Endothelial cell of umbilical vein (primary cell): Measurements from ENCODE around the gene TMC2. TPM values are rescaled to one million over a fixed set of nuclear protein-coding genes. Genes with fewer than 3 reads are reported as not detected.
"Not testable (repeated sequence)": the region's sequence is repeated elsewhere in the genome, so short reads cannot be mapped to it uniquely, and the experiment has no call there.

Experiments used
- Bru-seq: library from RNA; stranded (reverse); fragments of 400-500 nt; gene quantifications from one replicate; lab custom pipeline; 2021; lab: Mats Ljungman, UMichigan
- BruChase-seq, 2 experiments: library from RNA; stranded (reverse); fragments of 400-500 nt; gene quantifications; one replicate each; lab custom pipeline; 2021; lab: Mats Ljungman, UMichigan
- BruUV-seq: library from RNA; stranded (reverse); fragments of 400-500 nt; replicated peaks from 2 replicates; lab custom pipeline; 2021; lab: Mats Ljungman, UMichigan
- CTCF ChIA-PET: fragments of 300-600, 350-600 bp; sonication (Branson Sonifier 250); formaldehyde crosslinking; loops from one replicate; lab custom pipeline; 2021; ENCODE audit warnings: antibody characterized with exemption, inconsistent platforms; lab: Charles Lee
- POLR2A ChIA-PET: fragments of 300-600, 350-600 bp; sonication (Branson Sonifier 250); formaldehyde crosslinking; loops from one replicate; lab custom pipeline; 2021; ENCODE audit warnings: antibody characterized with exemption, inconsistent platforms; lab: Charles Lee
- DNase-seq: peaks from one replicate; pipeline ENCODE4 v3.0.0-alpha.2; 2011; ENCODE audit warnings: low read depth, low spot score
- FAIRE-seq: peaks from 2 replicates; lab custom pipeline; 2011; peaks lifted over from hg19 to GRCh38; lab: Jason Lieb, UNC
- H2AFZ ChIP-seq: 2 replicates; pipeline ENCODE4 v1.6.0; 2012; ENCODE audit warnings: low read depth, low read length, control low read depth, inconsistent platforms
- H3K27ac ChIP-seq: 2 replicates; pipeline ENCODE4 v1.5.1; 2011; ENCODE audit warnings: low read depth, mild to moderate bottlenecking, control low read depth, low read length, moderate library complexity; ENCODE audit not compliant: insufficient read depth
- H3K27me3 ChIP-seq, 2 experiments: 2 replicates each; pipeline versions ENCODE4 v1.6.0 to v1.6.1; 2011; ENCODE audit warnings: low read length in 2 of 2, mixed read lengths in 1 of 2; ENCODE audit not compliant: control insufficient read depth in 2 of 2, insufficient read depth in 2 of 2
- H3K36me3 ChIP-seq, 2 experiments: 2 replicates in 1 of 2; 3 replicates in 1 of 2; pipeline ENCODE4 v1.5.1; 2011; ENCODE audit warnings: low read length in 2 of 2, mild to moderate bottlenecking in 1 of 2, moderate library complexity in 1 of 2; ENCODE audit not compliant: control insufficient read depth in 2 of 2, insufficient read depth in 2 of 2; ENCODE audit errors: extremely low read depth in 1 of 2
- H3K4me1 ChIP-seq: 3 replicates; pipeline ENCODE4 v1.5.1; 2011; ENCODE audit warnings: mild to moderate bottlenecking, low read length; ENCODE audit not compliant: control insufficient read depth, insufficient read depth; ENCODE audit errors: extremely low read depth
- H3K4me2 ChIP-seq: 2 replicates; pipeline ENCODE4 v1.6.1; 2011; ENCODE audit warnings: low read length, control low read depth, mixed read lengths; ENCODE audit not compliant: insufficient read depth
- H3K4me3 ChIP-seq, 3 experiments: fragments of 200-600 bp in 1 of 3; sonication (generic), shearing (Covaris generic) in 1 of 3; replicated peaks in 1 of 3; 2 replicates each; pipeline ENCODE4 v1.5.1; 2011 to 2016; ENCODE audit warnings: control low read depth in 3 of 3, low read length in 3 of 3, mild to moderate bottlenecking in 2 of 3, inconsistent platforms in 1 of 3, low read depth in 1 of 3, moderate library complexity in 1 of 3; ENCODE audit not compliant: insufficient read depth in 1 of 3
- H3K79me2 ChIP-seq: 2 replicates; pipeline ENCODE4 v1.6.0; 2012; ENCODE audit warnings: low read length, inconsistent platforms; ENCODE audit not compliant: control insufficient read depth, insufficient read depth
- H3K9ac ChIP-seq: replicated peaks from 2 replicates; pipeline ENCODE3; 2011; ENCODE audit warnings: low read length, control low read depth; ENCODE audit not compliant: insufficient read depth; ENCODE audit errors: extremely low read depth
- H3K9me1 ChIP-seq: replicated peaks from 3 replicates; pipeline ENCODE4 v1.6.0; 2011; ENCODE audit warnings: mild to moderate bottlenecking, low read length; ENCODE audit not compliant: control insufficient read depth, insufficient read depth; ENCODE audit errors: extremely low read depth
- H3K9me3 ChIP-seq: replicated peaks from 2 replicates; pipeline ENCODE4 v1.5.1; 2012; ENCODE audit warnings: low read length, inconsistent platforms; ENCODE audit not compliant: control insufficient read depth, insufficient read depth
- H4K20me1 ChIP-seq: replicated peaks from 2 replicates; pipeline ENCODE3; 2011; ENCODE audit warnings: mild to moderate bottlenecking, low read length; ENCODE audit not compliant: control insufficient read depth, insufficient read depth; ENCODE audit errors: extremely low read depth
- CTCF ChIP-seq, 2 donors: IDR thresholded peaks; 1 replicate in 1 of 2; 2 replicates in 1 of 2; pipeline ENCODE4 v1.5.1; 2011; ENCODE audit warnings: low read length in 2 of 2, mild to moderate bottlenecking in 2 of 2, moderate library complexity in 2 of 2, control low read depth in 1 of 2, inconsistent platforms in 1 of 2, low read depth in 1 of 2; ENCODE audit not compliant: insufficient read depth in 1 of 2; ENCODE audit errors: extremely low read depth in 1 of 2
- EZH2 ChIP-seq: IDR thresholded peaks from 2 replicates; pipeline ENCODE4 v1.6.1; 2012; ENCODE audit warnings: borderline replicate concordance, low read depth, mild to moderate bottlenecking, moderate library complexity, low read length, inconsistent platforms; ENCODE audit not compliant: severe bottlenecking
- FOS ChIP-seq: IDR thresholded peaks from 2 replicates; pipeline ENCODE4 v1.6.1; 2011; ENCODE audit warnings: mild to moderate bottlenecking, low read length, moderate library complexity, borderline replicate concordance; ENCODE audit not compliant: insufficient read depth
- GATA2 ChIP-seq: IDR thresholded peaks from 2 replicates; pipeline ENCODE4 v1.7.0; 2011; ENCODE audit warnings: low read depth, mild to moderate bottlenecking, moderate library complexity, mixed read lengths, low read length; ENCODE audit not compliant: insufficient read length, insufficient read depth
- JUN ChIP-seq: IDR thresholded peaks from 2 replicates; pipeline ENCODE4 v1.6.1; 2011; ENCODE audit warnings: borderline replicate concordance, low read depth; ENCODE audit not compliant: insufficient read length, insufficient read depth
- MAX ChIP-seq: IDR thresholded peaks from 2 replicates; pipeline ENCODE4 v1.6.1; 2011; ENCODE audit not compliant: insufficient read depth, insufficient read length
- MYC ChIP-seq: IDR thresholded peaks from one replicate; pipeline ENCODE4 v1.6.1; 2011; ENCODE audit warnings: mild to moderate bottlenecking, low read depth, low read length
- POLR2A ChIP-seq: IDR thresholded peaks from 2 replicates; pipeline ENCODE4 v1.6.1; 2012; ENCODE audit warnings: low read depth, mild to moderate bottlenecking, control low read depth, low read length
- POLR2AphosphoS5 ChIP-seq: IDR thresholded peaks from 2 replicates; pipeline ENCODE4 v1.6.1; 2012; ENCODE audit warnings: low read depth, mild to moderate bottlenecking, control low read depth, low read length, moderate library complexity; ENCODE audit not compliant: insufficient read depth
- dilution Hi-C: fragments of 300-500 bp; cut with MboI; formaldehyde crosslinking; loops from one replicate; pipeline ENCODE4 v1.15.0; 2019; ENCODE audit warnings: low sequenced_read_pairs; ENCODE audit not compliant: extremely low pct_ligation_motif_present
- intact Hi-C: fragments of 100-400 bp; cut with micrococcal nuclease; formaldehyde crosslinking; loops from one replicate; pipeline ENCODE4 v1.10.0; 2022
- long read RNA-seq: library from polyadenylated mRNA; stranded (forward); transcript quantifications from one replicate; pipeline ENCODE4 v2.0.0, GENCODE V29; 2021
- polyA minus RNA-seq, 3 experiments: library from RNA; depleted of rRNA, polyadenylated mRNA; stranded (reverse); fragments of >200 nt; gene quantifications; 1 replicate in 1 of 3; 2 replicates in 2 of 3; pipeline ENCODE4 v1.2.3, GENCODE V29; 2011
- polyA plus RNA-seq, 4 experiments: library from polyadenylated mRNA; depleted of rRNA in 3 of 4; stranded (reverse) in 3 of 4; unstranded in 1 of 4; fragments of >200 nt; gene quantifications; 2 replicates each; pipeline versions ENCODE4 v1.2.1 to v1.2.3, GENCODE V29; 2011 to 2012; ENCODE audit warnings: missing spikeins in 1 of 4
- total RNA-seq: library from RNA; stranded (reverse); gene quantifications from 2 replicates; pipeline ENCODE4 v1.2.3, GENCODE V29; 2021

TMC2 gene, protein sequence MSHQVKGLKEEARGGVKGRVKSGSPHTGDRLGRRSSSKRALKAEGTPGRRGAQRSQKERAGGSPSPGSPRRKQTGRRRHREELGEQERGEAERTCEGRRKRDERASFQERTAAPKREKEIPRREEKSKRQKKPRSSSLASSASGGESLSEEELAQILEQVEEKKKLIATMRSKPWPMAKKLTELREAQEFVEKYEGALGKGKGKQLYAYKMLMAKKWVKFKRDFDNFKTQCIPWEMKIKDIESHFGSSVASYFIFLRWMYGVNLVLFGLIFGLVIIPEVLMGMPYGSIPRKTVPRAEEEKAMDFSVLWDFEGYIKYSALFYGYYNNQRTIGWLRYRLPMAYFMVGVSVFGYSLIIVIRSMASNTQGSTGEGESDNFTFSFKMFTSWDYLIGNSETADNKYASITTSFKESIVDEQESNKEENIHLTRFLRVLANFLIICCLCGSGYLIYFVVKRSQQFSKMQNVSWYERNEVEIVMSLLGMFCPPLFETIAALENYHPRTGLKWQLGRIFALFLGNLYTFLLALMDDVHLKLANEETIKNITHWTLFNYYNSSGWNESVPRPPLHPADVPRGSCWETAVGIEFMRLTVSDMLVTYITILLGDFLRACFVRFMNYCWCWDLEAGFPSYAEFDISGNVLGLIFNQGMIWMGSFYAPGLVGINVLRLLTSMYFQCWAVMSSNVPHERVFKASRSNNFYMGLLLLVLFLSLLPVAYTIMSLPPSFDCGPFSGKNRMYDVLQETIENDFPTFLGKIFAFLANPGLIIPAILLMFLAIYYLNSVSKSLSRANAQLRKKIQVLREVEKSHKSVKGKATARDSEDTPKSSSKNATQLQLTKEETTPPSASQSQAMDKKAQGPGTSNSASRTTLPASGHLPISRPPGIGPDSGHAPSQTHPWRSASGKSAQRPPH
- not detected in 2 replicates for total RNA-seq
- not detected in 2 replicates for polyA plus RNA-seq
- polyA plus RNA-seq (2011; cell fraction: cytosol; rRNA removed): not detected in 2 replicates
- polyA plus RNA-seq (2011; cell fraction: nucleus; rRNA removed): not detected in 2 replicates
- polyA plus RNA-seq (2012): not detected in 2 replicates
- not detected in 2 replicates for polyA minus RNA-seq
- polyA minus RNA-seq (2011; cell fraction: cytosol; rRNA and poly(A)+ RNA removed): not detected
- not detected in 2 replicates for polyA minus RNA-seq (2011; cell fraction: nucleus; rRNA and poly(A)+ RNA removed)
- Bru-seq, nascent RNA: percentile 1 among the genes with signal in this experiment
- percentile 3 among the genes with signal in this experiment for BruChase-seq, experiment 1, labeled RNA remaining after a 6-hour chase
- BruChase-seq, experiment 2, labeled RNA remaining after a 2-hour chase: percentile 1 among the genes with signal in this experiment
- long read RNA-seq: 0 reads

DNA sequence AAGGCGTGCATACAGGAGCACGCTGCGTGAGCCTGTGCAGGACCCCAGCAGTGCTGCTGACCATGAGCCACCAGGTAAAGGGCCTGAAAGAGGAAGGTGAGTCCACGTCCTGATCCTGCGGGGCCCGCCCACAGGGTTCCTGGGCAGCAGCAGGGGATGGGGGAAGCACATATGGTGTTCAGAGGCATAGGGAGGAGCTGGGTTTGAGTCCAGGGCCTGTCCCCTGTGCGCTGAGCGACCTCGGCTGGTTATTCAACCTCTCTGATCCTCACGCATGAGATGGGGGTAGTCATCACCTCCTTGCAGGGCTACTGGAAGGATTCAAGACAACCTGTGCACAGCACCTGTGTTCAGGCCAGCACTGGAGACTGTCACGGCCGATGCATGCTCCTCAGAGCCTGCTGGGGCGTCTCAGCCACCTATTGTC lies at the start of gene TMC2:
Gene TMC2 (plus strand): TSS at position 14 of the 427 bp plus-strand sequence. CDS start 49 bp downstream, at position 63.
- CTCF ChIA-PET: interaction anchor here (4.4 kb wide), 1 partner anchor 14 kb away, joined by 19 read pairs; no protein-coding TSS in a partner anchor
- no peak for DNase-seq

DNA sequence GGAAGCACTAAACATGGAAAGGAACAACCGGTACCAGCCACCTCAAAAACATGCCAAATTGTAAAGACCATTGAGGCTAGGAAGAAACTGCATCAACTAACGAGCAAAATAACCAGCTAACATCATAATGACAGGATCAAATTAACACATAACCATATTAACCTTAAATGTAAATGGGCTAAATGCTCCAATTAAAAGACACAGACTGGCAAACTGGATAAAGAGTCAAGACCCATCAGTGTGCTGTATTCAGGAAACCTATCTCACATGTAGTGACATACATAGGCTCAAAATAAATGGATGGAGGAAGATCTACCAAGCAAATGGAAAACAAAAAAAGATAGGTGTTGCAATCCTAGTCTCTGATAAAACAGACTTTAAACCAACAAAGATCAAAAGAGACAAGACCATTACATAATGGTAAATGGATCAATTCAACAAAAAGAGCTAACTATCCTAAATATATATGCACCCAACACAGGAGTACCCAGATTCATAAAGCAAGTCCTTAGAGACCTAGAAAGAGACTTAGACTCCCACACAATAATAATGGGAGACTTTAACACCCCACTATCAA lies 33.5 kb upstream of the TMC2 start:
- H3K9me3 ChIP-seq, H3K4me3 ChIP-seq, H3K36me3 ChIP-seq, H3K4me2 ChIP-seq, DNase-seq, dilution Hi-C loops, BruUV-seq, H3K79me2 ChIP-seq, H3K27ac ChIP-seq, H3K9me1 ChIP-seq, H3K9ac ChIP-seq, H3K4me1 ChIP-seq, FAIRE-seq, H4K20me1 ChIP-seq, POLR2A ChIA-PET, H2AFZ ChIP-seq, H3K27me3 ChIP-seq, intact Hi-C loops: not testable (repeated sequence)
- CTCF ChIA-PET: interaction anchor here (1.2 kb wide), 1 partner anchor 19 kb away, joined by 3 read pairs; no protein-coding TSS in a partner anchor

More for the DNA sequence above, at the start of gene TMC2:
- no TSS peak for BruUV-seq
- no peaks in the 10 kb centered on the region for H3K9me1 ChIP-seq
- H3K9ac ChIP-seq: no peak within 1 kb of the TSS
- H3K79me2 ChIP-seq: no peaks in the 10 kb centered on the region
- dilution Hi-C loops (no loop called here), intact Hi-C loops (no loop called here)
- POLR2A ChIA-PET: no interaction called here
- TF ChIP-seq JUN (no peak), MAX (no peak), CTCF (IDR thresholded peaks at IDR 0.05; ENCODE audit: extremely low read depth in 1 of 2, insufficient read depth in 1 of 2, low read depth in 1 of 2, low read length in 2 of 2) (no peak), FOS (no peak), GATA2 (no peak), POLR2A (no peak), POLR2AphosphoS5 (no peak), EZH2 (no peak), MYC (no peak)
- H3K36me3 ChIP-seq: no peaks in the 10 kb centered on the region
- H3K27ac ChIP-seq: no peak within 1 kb of the TSS
- no peak within 1 kb of the TSS for H2AFZ ChIP-seq
- no peak within 1 kb of the TSS for H3K4me3 ChIP-seq
- peaks cover 15 to 16% of the 10 kb centered on the region in 2 experiments for H3K27me3 ChIP-seq
- H4K20me1 ChIP-seq: no peaks in the 10 kb centered on the region
- H3K4me1 ChIP-seq: no peaks in the 10 kb centered on the region
- no peaks in the 10 kb centered on the region for H3K9me3 ChIP-seq
- H3K4me2 ChIP-seq: no peak within 1 kb of the TSS
- FAIRE-seq: no peak
